H9 (cell line): ENCODE data around the gene PRPF6. TPM values are rescaled to one million over a fixed set of nuclear protein-coding genes. Genes with fewer than 3 reads are reported as not detected.

ENCODE experiments used
- DNase-seq: peaks from one replicate; pipeline ENCODE4 v3.0.0-alpha.2; 2017
- H2AFZ ChIP-seq: one replicate; pipeline ENCODE4 v1.6.1; 2013; ENCODE audit warnings: mild to moderate bottlenecking, low read length, control low read depth, moderate library complexity
- H2AK5ac ChIP-seq: 2 replicates; pipeline ENCODE4 v1.6.1; 2013; ENCODE audit warnings: low read length, control low read depth, mixed read lengths; ENCODE audit not compliant: insufficient read length
- H2BK120ac ChIP-seq: one replicate; pipeline ENCODE4 v1.6.1; 2013; ENCODE audit warnings: low read depth, mild to moderate bottlenecking, low read length, control low read depth, inconsistent platforms; ENCODE audit not compliant: poor library complexity, severe bottlenecking
- H2BK12ac ChIP-seq: 2 replicates; pipeline ENCODE4 v1.6.1; 2013; ENCODE audit warnings: low read length, control low read depth, mixed read lengths, low read depth; ENCODE audit not compliant: insufficient read length
- H2BK15ac ChIP-seq: 2 replicates; pipeline ENCODE4 v1.6.1; 2013; ENCODE audit warnings: low read depth, low read length, control low read depth
- H2BK20ac ChIP-seq: one replicate; pipeline ENCODE4 v1.6.1; 2013; ENCODE audit warnings: low read depth, mild to moderate bottlenecking, low read length, control low read depth, inconsistent platforms; ENCODE audit not compliant: poor library complexity, severe bottlenecking
- H2BK5ac ChIP-seq: 2 replicates; pipeline ENCODE4 v1.6.1; 2013; ENCODE audit warnings: low read length, control low read depth, mixed read lengths; ENCODE audit not compliant: insufficient read length
- H3K14ac ChIP-seq: 2 replicates; pipeline ENCODE4 v1.6.1; 2013; ENCODE audit warnings: low read length, control low read depth; ENCODE audit not compliant: insufficient read depth
- H3K18ac ChIP-seq: 2 replicates; pipeline ENCODE4 v1.6.1; 2013; ENCODE audit warnings: low read depth, mild to moderate bottlenecking, mixed read lengths, low read length, control low read depth; ENCODE audit not compliant: insufficient read length
- H3K23ac ChIP-seq: 2 replicates; pipeline ENCODE4 v1.6.1; 2013; ENCODE audit warnings: low read length, control low read depth, mixed read lengths, low read depth; ENCODE audit not compliant: insufficient read length
- H3K23me2 ChIP-seq: 2 replicates; pipeline ENCODE4 v1.6.1; 2013; ENCODE audit warnings: low read depth, mild to moderate bottlenecking, mixed read lengths, low read length, control low read depth; ENCODE audit not compliant: insufficient read length, poor library complexity, severe bottlenecking
- H3K27ac ChIP-seq: 2 replicates; pipeline ENCODE4 v1.5.1; 2013; ENCODE audit warnings: low read length, control low read depth, mixed read lengths, low read depth; ENCODE audit not compliant: insufficient read length
- H3K27me3 ChIP-seq: 2 replicates; pipeline ENCODE4 v1.6.1; 2013; ENCODE audit warnings: low read length, control low read depth, inconsistent platforms; ENCODE audit not compliant: insufficient read depth
- H3K4ac ChIP-seq: 2 replicates; pipeline ENCODE4 v1.6.1; 2013; ENCODE audit warnings: low read depth, mild to moderate bottlenecking, control low read depth, inconsistent platforms, low read length, moderate library complexity
- H3K4me1 ChIP-seq: 2 replicates; pipeline ENCODE4 v1.6.1; 2013; ENCODE audit warnings: low read length, control low read depth, inconsistent platforms; ENCODE audit not compliant: insufficient read depth
- H3K4me2 ChIP-seq: 2 replicates; pipeline ENCODE4 v1.6.1; 2013; ENCODE audit warnings: low read length, control low read depth, mixed read lengths; ENCODE audit not compliant: insufficient read length, insufficient read depth
- H3K56ac ChIP-seq: 2 replicates; pipeline ENCODE4 v1.6.1; 2013; ENCODE audit warnings: low read depth, mild to moderate bottlenecking, mixed read lengths, low read length, control low read depth; ENCODE audit not compliant: insufficient read length
- H3K79me1 ChIP-seq: 2 replicates; pipeline ENCODE4 v1.6.1; 2013; ENCODE audit warnings: low read depth, mild to moderate bottlenecking, moderate library complexity, low read length, control low read depth, inconsistent platforms; ENCODE audit not compliant: insufficient read depth, poor library complexity, severe bottlenecking
- H3K79me2 ChIP-seq: 2 replicates; pipeline ENCODE4 v1.6.1; 2013; ENCODE audit warnings: low read length, control low read depth, inconsistent platforms; ENCODE audit not compliant: insufficient read depth
- H3K9ac ChIP-seq: 2 replicates; pipeline ENCODE4 v1.6.1; 2013; ENCODE audit warnings: low read length, control low read depth, mixed read lengths; ENCODE audit not compliant: insufficient read length; ENCODE audit errors: extremely low read depth
- H3K9me3 ChIP-seq: one replicate; pipeline ENCODE4 v1.6.1; 2013; ENCODE audit warnings: low read depth, low read length, inconsistent platforms; ENCODE audit not compliant: control insufficient read depth
- H3T11ph ChIP-seq: one replicate; pipeline ENCODE4 v1.6.1; 2013; ENCODE audit warnings: mild to moderate bottlenecking, low read length, control low read depth, inconsistent platforms
- H4K20me1 ChIP-seq: one replicate; pipeline ENCODE4 v1.6.1; 2013; ENCODE audit not compliant: control insufficient read depth, insufficient read length, insufficient read depth
- H4K5ac ChIP-seq: 2 replicates; pipeline ENCODE4 v1.6.1; 2013; ENCODE audit warnings: low read depth, mild to moderate bottlenecking, mixed read lengths, low read length, control low read depth; ENCODE audit not compliant: insufficient read length
- H4K8ac ChIP-seq: replicated peaks from 2 replicates; pipeline ENCODE4 v1.6.1; 2013; ENCODE audit warnings: low read length, control low read depth, mixed read lengths, low read depth; ENCODE audit not compliant: insufficient read length
- H4K91ac ChIP-seq: 2 replicates; pipeline ENCODE4 v1.6.1; 2013; ENCODE audit warnings: low read depth, mild to moderate bottlenecking, moderate library complexity, mixed read lengths, low read length, control low read depth; ENCODE audit not compliant: insufficient read length
- H3K27ac Mint-ChIP-seq, 3 experiments: 2 replicates in 2 of 3; 3 replicates in 1 of 3; pipeline ENCODE4 v1.8.0; 2020 to 2021; ENCODE audit warnings: mixed read lengths in 3 of 3, mild to moderate bottlenecking in 1 of 3, moderate library complexity in 1 of 3
- H3K27me3 Mint-ChIP-seq: 2 replicates; pipeline ENCODE4 v1.8.0; 2021; ENCODE audit warnings: low read depth, mild to moderate bottlenecking, moderate library complexity, mixed read lengths
- H3K36me3 Mint-ChIP-seq, 3 experiments: 2 replicates in 2 of 3; 3 replicates in 1 of 3; pipeline ENCODE4 v1.8.0; 2020 to 2021; ENCODE audit warnings: low read depth in 3 of 3, mixed read lengths in 3 of 3; ENCODE audit not compliant: insufficient read depth in 1 of 3
- H3K4me1 Mint-ChIP-seq, 2 experiments: 2 replicates each; pipeline ENCODE4 v1.8.0; 2020; ENCODE audit warnings: mixed read lengths in 2 of 2
- H3K4me3 Mint-ChIP-seq, 2 experiments: 2 replicates in 1 of 2; 3 replicates in 1 of 2; pipeline ENCODE4 v1.8.0; 2020 to 2021; ENCODE audit warnings: mild to moderate bottlenecking in 2 of 2, mixed read lengths in 2 of 2, moderate library complexity in 1 of 2
- H3K9me3 Mint-ChIP-seq, 2 experiments: 2 replicates in 1 of 2; 3 replicates in 1 of 2; pipeline ENCODE4 v1.8.0; 2020; ENCODE audit warnings: mild to moderate bottlenecking in 2 of 2, mixed read lengths in 2 of 2, moderate library complexity in 1 of 2
- WGBS: extraction: QIAGEN DNeasy Blood & Tissue Kit; methylation state at CpG from one replicate; pipeline ENCODE4 v1.1.7; 2013; ENCODE audit warnings: missing lambda C conversion rate, low lambda C conversion rate, mixed read lengths; ENCODE audit not compliant: insufficient read length; ENCODE audit errors: extremely low coverage; 5-methylcytosine and 5-hydroxymethylcytosine counted together
- total RNA-seq: library from RNA; stranded (reverse); gene quantifications from 2 replicates; pipeline ENCODE4 v1.2.1, GENCODE V29; 2021
- TF ChIP-seq, protein P1 (sequence below): fragments of 200-600 bp; sonication (generic); conservative IDR thresholded peaks from 3 replicates; pipeline ENCODE4 v1.8.0; 2021; ENCODE audit warnings: antibody characterized with exemption, mild to moderate bottlenecking

PRPF6 gene
- total RNA-seq, 1 experiment from 2014 or later, result 87.9 TPM

GRCh38 chr20:64073476-64074183 lies 92.7 kb downstream of the PRPF6 start:
- Histone ChIP-seq H3K79me1 (no peaks in the 10 kb centered on the region), H3K9me3 (no peaks in the 10 kb centered on the region), H2BK15ac (no peak overlapping the region), H2AK5ac (no peak overlapping the region), H3K4me2 (no peak overlapping the region), H4K20me1 (no peaks in the 10 kb centered on the region), H2BK5ac (no peak overlapping the region), H4K91ac (no peak overlapping the region), H2AFZ (no peak overlapping the region), H3K4ac (no peak overlapping the region), H2BK12ac (no peak overlapping the region), H2BK20ac (no peak overlapping the region), H3K23ac (no peak overlapping the region), H3K27ac (no peak overlapping the region), H3K14ac (no peak overlapping the region; the same call in 1 of the 2 replicates), H3K4me1 (no peaks in the 10 kb centered on the region; the same call in 1 of the 2 replicates), H3K56ac (no peak overlapping the region), H4K8ac (no peak overlapping the region), H3K23me2 (no peaks in the 10 kb centered on the region), H2BK120ac (no peak overlapping the region), H3K27me3 (no peaks in the 10 kb centered on the region), H3K79me2 (no peaks in the 10 kb centered on the region), H3K9ac (no peak overlapping the region), H3K18ac (no peak overlapping the region), H3T11ph (no peak overlapping the region), H4K5ac (no peak overlapping the region)
- no peaks in the 10 kb centered on the region for H3K9me3 Mint-ChIP-seq
- DNase-seq, result no peak
- WGBS, result no CpG with 5 or more reads among the region's 37 CpGs
- TF ChIP-seq, protein P1, sequence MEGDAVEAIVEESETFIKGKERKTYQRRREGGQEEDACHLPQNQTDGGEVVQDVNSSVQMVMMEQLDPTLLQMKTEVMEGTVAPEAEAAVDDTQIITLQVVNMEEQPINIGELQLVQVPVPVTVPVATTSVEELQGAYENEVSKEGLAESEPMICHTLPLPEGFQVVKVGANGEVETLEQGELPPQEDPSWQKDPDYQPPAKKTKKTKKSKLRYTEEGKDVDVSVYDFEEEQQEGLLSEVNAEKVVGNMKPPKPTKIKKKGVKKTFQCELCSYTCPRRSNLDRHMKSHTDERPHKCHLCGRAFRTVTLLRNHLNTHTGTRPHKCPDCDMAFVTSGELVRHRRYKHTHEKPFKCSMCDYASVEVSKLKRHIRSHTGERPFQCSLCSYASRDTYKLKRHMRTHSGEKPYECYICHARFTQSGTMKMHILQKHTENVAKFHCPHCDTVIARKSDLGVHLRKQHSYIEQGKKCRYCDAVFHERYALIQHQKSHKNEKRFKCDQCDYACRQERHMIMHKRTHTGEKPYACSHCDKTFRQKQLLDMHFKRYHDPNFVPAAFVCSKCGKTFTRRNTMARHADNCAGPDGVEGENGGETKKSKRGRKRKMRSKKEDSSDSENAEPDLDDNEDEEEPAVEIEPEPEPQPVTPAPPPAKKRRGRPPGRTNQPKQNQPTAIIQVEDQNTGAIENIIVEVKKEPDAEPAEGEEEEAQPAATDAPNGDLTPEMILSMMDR, result no peak
- H3K4me1 Mint-ChIP-seq, result peaks cover 4 to 11% of the 10 kb centered on the region in 2 experiments
- H3K4me3 Mint-ChIP-seq, result no peak overlapping the region
- no peaks in the 10 kb centered on the region; a peak in 2 of 7 replicates for H3K36me3 Mint-ChIP-seq
- no peak overlapping the region for H3K27ac Mint-ChIP-seq
- peaks cover 1% of the 10 kb centered on the region; the same call in 1 of the 2 replicates for H3K27me3 Mint-ChIP-seq
